Left hindlimb (tissue), 1 donor: ENCODE results near the gene FGD5.

Source experiments
- DNase-seq: peaks from one replicate; pipeline ENCODE4 v3.0.0-alpha.2; 2018

The FGD5 gene

GRCh38 chr3:14788644-14789043, 30.1 kb upstream of the FGD5 start:
- DNase-seq = no peak

DNA sequence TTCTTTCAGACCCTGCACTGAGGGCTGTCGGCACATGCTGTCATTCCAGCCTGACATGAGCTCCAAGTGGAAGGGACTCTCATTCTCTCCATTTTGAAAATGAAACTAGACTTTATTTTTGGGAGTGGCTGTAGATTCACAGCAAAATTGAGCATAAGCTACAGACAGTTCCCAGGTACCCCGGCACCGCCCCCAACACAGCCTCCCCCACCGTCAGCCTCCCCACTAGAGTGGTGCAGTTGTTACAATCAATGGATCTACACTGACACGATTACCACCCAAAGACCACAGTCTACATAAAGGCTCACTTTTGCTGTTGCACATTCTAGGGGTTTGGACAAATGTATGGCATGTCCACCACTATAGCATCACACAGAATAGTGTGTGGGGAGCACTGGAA, 29.5 kb upstream of the FGD5 start:
- DNase-seq = no peak

DNA sequence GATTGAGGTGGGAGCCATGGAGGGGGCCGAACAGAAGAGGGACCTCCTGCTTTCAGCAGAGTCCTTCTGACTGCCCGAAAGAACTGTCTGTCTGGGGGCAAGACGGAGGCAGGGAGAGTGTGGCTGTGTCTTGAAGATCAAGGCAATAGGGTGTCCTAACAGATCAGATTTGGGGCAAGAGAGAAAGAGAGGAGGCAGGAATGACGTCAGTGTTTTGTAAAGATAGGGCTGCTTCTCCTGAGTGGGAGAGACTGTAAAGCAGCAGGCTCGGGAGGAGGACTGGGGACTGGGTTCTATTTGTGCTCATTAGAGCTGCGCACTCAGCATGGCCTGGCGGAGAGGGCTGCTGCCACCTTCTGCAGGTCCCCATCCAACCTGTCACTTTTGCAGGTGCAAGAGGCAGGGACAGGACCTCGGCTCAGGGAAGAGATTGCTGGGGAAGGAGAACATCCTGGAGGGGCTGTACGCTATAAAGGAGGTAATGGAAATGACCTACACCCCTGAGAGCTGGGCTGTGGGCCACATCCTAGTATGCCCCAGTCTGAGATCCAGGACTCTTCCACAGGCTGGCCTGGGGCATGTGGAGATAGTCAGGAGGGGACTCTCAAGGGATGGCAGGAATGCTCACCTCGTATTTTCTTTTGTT, 29.0 kb upstream of the FGD5 start:
- no peak for DNase-seq

DNA sequence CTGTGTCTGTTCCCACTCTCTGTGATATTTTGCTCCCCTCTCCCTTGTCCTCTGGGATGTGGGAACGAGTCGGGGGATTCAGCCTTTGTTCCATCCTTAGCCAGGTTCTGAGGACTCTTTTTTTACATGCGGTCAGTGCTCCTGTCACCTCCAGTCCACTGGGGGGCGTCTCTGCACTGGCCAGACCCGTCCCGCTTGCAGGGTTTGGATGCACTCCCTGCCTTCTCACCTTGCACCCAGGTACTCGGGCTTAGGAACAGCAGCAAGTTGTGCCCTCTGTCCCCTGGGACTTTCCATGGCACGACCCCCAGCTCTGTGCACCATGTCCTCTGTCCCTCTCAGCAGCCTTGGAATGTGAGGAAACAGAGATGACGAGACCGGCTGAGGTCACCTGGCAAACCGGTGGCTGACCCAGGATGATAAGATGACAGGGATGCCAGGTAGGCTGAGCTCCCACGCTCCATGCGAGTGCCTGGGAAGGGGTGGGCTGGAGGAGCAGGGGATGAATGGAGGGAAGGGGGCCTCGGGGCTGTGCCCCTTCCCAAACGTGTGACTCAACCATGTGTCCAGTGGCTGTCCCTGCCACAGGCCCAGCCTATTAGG, 27.3 kb upstream of the FGD5 start:
- peak; percentile 58 for DNase-seq

- no peak for DNase-seq
These were observed 26.1 kb upstream of the FGD5 start for GRCh38 chr3:14792691-14793121.

DNA sequence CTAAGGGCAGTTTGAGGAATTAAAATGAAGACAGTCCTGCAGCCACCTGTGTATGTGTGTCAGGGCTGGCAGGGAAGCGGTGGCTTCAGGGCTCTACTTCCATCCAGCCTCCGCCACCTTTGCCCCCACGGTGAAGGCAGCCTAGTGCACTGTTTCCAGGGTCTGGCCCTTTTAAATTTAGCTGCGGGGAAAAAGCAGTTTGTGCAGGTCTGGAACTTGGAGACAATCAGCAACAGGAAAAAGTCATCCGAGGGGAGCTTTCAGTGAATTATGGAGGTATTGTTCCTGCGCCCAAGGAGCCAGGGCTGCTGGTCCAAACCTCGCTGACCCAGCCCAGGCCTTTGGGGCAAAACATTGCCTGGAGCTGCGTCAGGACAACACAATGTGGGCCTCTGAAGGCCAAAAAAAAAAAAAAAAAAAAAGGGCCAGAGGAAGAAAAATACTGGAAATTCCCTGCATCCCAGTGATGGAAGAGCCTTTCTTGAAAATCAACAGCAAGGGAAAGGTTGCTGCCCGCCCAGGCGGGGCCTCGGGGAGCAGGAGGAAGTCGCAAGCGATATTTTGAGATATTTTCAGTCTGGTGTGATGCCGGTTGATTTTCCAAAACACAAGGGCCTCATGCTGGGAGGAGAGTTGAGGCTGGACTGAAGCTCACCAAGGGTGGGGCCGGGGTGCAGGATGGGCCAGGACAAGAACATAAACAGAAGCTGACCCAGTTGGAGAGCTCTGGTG, 25.5 kb upstream of the FGD5 start:
- DNase-seq = no peak

DNA sequence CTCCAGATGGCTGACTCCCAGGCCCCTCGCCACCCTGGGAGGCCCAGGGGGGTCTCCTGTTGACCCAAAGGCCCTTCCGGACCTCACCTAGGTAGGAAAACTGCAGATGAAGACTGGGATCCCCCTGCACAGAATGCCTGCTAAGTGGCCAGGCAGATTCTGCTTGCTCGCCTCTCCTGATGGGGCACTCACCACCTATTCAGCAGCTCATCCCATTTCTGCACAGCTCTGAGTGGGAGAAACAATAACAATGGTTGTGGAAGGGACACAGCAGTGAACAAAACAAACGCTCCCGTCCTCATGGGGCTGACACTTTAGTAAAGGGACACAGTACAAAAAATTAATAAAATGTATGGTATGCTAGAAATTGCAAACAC, 24.9 kb upstream of the FGD5 start:
- no peak for DNase-seq

- no peak for DNase-seq
These were observed 24.3 kb upstream of the FGD5 start for GRCh38 chr3:14794435-14794834.

DNA sequence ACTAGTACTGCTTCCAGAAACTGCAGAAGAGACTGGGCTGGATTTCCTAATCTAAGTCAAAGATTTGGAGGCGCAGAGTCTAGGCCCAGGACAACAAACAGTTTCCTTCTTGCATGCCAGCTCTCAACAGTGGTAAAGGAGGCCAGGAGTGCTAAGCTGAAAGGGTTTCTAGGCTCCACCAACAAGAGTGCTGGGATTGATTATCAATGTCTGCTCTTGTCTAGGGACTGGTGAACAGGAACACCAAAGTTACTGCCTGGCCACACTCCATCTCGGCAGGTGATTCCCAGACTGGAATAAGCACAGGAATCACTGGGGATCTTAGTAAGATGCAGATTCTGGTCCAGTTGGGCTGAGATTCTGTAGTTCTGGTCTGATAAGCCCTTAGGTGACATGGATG, 22.8 kb upstream of the FGD5 start:
- no peak for DNase-seq

DNA sequence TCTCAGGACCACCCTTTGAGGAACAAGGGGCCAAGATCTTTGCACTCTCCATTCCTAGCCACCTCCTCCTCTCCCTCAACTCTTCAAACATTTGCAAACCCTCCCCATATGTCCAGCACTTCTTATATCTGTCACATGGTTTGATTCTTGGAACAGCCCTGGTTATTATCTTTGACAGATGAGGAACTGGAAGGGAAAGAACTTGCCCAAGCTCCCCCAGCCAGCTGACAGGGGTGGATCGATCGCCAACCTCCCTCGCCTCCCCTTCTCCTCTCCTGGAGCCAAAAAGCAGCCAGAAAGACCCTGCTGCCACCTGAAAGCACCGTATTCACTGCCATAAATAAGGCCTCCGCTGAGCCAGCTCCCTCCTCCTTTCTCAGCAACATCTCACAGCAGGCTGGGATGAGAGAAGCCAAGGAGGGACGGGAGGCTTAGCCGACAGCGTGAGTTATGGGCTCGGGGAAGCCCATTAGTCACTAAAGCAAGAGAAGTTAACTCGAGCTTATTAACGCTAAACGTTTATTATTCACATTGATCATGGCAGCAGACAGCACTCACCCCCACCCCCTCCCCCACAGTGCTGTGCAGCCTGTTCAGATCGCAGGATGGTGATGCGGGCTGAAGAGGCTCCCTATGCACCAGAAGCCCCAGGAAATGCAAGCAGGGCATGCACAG, 22.2 kb upstream of the FGD5 start:
- DNase-seq = no peak

DNA sequence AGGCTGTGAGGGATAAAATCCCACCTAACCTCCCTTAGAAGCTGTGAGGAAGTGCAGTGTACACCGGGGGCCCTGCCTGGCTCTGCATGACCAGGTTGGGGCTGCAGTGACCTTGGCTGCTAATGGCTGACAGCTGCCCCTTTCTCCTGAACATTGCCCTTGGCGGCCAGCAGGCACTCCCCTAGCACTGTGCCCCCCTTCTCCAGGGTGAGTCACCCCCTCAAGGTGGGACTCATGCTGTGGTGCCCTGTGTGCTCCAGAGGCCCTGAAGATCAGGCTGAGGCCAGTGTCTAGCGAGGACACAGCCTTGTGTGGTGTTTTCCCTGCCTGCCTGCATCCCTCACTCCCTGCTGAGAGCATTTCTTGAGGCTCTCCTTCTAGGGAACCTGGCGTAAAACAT, 21.0 kb upstream of the FGD5 start:
- no peak for DNase-seq

GRCh38 chr3:14798231-14798630, 20.5 kb upstream of the FGD5 start:
- no peak for DNase-seq

DNA sequence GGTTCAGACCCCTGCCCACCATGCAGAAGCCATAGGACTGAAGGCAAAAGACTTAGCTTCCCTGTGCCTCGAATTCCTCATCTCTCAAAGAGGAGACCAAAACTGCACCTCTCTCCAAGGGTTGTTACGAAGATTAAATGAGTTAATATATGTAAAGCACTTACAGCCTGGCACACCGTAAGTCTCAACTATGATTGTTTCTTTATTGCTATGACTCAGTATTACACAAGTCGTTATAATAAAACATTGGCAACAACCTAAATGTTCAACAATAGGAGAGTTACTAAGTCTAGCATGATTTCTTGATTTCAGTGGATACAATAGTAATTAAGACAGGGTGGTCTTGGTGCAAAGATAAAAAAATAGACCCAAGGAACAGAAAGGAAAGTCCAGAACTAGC, 19.6 kb upstream of the FGD5 start:
- no peak for DNase-seq

DNA sequence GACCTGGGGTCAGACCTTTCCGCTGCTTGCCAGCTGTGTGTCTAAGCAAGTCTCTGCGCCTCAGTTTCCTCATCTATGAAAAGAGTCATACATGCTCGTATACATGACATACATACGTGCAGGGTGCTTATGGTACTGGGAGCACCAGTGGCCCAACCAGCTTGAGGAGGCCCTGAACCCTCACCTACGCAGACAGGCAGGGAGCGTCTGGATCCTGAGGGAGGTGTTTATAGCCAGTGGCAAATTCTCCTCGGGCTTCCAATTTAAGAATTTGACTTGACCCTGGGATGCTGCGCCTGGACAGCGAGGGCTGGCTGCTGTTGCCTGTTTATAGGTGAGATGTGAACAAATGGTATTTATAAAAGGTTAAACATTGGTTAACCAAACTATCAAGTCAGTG, 17.7 kb upstream of the FGD5 start:
- no peak for DNase-seq

GRCh38 chr3:14801668-14802380, 16.9 kb upstream of the FGD5 start:
- DNase-seq = no peak

- DNase-seq = no peak
These were observed 16.4 kb upstream of the FGD5 start for GRCh38 chr3:14802381-14802731.

DNA sequence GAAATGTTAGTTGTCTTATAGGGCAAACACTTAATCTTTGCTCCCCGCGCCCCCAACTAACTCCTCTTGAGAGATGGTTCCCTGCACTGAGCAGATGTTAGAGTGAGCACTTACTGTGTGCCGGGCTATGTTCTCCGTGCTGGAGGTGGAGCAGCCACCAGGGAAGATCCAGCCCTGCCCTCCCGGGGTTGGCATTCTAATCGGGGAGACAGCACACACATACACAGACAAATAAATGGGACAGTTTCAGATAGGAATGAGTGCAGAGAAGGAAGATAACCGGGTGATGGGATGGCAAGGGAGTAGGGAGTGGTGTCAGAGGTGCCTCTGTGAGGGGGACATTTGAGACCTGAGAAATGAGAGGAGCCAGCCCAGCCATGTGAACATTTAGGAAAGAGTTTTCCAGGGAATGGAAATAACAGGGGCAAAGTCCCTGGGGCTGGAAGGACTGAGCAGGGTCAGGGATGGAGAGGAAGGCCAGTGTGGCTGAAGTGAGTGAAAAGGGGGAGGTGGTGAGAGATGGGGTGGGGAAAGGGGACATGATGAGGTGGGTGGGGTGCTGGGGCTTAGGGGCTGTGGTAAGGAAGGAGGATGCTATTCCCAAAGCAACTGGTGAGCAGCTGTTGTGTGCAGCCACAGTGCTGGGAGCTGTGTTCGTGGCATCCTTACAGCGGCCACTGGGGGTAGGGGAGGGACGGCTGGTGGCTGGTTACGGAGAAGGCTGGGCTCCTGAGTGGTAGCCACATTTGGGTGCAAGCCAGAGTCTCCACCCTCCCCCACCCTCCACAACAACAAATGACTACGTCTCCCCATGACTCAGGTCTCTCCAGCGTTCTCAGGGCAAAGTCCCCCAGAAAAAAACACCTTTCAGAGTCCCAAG, 15.4 kb upstream of the FGD5 start:
- peak; percentile 62 for DNase-seq

DNA sequence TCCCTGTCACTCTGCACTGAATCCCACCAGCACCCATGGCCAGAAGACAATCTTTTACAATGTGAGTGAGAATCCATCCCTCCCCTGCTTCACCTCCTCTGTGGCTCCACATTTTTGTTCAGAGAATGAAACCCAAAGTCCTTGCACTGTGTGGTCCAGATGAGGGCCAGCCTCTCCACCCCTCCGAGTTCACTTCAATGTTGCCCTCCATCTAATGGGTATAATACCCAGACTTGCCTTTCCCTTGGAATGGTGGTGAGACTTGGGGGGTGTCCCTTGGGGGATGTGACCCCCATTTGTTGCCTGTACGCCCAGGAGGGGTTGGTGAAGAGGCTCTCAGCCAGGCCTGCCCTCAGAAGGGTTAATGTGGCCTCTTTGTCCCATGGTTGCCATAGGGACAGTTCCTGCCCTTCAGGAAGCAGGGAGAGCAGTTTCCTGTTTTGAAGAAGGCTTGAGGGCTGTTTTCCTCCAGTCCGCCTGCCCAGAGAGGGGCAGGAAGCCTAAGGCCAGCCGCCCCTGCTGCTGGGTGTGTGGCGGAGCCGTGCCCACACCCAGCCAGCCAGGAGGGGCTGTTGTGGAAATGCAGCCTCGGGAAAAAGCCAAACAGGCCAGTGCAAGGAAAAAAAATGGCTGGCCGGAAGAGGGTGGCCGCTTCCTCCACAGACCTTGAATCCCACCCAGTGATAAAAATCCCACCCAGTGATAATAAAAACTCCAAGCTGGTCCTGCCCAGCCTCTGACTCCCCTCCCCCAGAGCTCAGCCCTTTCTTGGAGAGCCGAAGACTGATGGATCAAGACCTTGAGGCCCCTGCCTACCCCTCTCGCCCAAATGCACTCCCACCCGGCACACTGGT, 14.6 kb upstream of the FGD5 start:
- DNase-seq = peak; percentile 46

- DNase-seq = no peak
These were observed 13.7 kb upstream of the FGD5 start for GRCh38 chr3:14804835-14805780.

- no peak for DNase-seq
These were observed 12.7 kb upstream of the FGD5 start for GRCh38 chr3:14805961-14806537.
